HG02973 (cell line): ENCODE data around the gene SYPL1.
"Not testable (repeated sequence)": the region's sequence is repeated elsewhere in the genome, so short reads cannot be mapped to it uniquely, and the experiment has no call there.

Experiments used
- ATAC-seq: cut with Tn5 transposase; IDR thresholded peaks from one replicate; pipeline ENCODE4 v1.9.1; 2021; ENCODE audit warnings: moderate library complexity; ENCODE audit not compliant: unreplicated experiment

Gene SYPL1

DNA sequence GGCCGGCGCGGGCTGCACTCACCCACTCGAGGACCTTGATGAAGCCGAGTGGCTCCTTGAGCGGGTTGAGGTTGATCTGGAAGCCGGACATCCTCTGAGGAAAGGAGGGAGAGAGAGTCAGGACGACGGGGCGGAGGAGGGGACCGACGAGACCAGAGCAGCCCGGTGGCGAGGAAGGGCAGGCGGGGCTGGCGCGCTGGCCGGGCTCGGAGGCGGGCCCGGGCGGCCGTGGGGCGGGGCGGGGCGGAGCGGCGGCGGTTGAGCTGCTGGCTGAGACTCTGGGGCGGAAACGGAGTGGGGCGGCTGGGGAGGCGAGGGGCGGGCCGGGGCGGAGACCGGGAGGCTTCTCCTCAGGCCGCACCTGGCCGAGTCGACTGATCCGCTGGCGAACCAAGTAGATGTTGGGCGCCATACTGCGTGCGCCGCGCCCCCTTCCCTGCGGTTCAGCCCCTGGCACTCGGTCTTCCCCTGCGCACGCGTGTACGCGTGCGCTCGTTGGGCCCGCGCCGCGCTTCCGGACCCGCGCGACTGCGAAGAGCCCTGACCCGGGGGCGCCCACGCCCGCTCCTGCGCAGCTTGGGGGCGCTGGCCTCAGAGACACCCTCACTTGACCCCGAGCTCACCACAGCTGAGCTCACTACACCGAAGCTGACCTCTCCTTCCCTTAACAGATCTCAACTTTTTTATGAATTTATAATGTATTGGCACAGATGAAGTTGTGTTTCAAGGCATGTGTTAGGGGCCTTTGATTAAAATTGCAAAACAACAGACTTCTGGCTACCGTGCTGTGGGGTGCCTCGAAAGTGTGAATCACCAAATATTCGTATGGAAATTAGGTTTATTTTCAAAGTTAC is at the start of gene SYPL1:
SYPL1 (minus strand) TSS at position 195 of the 854 bp plus-strand sequence; CDS start at position 91, 104 bp downstream.
- ATAC-seq, result peak; percentile 77

DNA sequence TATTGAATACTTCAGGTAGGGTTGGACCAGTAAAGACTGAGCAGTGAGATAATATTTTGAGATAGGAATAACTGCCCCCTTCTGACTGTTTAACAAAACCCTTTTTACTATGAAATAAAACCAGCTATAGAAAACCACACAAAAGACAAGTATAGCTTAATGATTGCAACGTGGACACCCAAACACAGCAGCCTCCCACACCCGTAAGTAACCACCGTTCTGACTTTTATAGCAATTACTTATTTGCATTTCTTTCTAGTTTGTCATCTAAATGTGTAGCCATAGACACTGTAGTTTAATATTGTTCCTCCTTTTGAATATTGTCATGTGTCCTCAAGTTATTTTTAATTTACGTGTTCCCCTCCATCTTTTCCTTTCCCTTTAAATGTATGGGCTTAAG is 42.9 kb upstream of the SYPL1 start:
- no peak for ATAC-seq

DNA sequence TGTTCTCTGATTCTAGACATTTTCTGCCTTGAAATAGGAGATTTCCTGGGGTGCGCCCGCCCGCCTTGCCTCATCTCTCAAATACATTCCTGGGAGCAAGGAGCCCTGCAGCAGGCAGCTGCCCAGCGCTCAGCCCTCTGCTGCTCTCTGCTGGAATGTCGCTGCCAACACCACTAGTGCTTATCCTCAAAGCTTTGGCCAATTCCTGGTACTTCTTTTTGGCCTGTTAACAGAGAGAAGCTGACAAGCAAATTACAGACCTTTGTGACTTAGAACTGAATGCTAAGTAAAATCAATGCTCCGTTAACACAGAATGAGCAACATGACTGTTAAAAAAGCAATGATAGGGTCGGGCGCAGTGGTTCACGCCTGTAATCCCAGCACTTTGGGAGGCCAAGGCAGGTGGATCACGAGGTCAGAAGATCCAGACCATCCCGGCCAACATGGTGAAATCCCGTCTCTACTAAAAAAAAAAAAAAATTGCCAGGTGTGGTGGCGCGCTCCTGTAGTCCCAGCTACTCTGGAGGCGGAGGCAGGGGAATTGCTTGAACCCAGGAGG is 41.9 kb upstream of the SYPL1 start:
- ATAC-seq, result peak; percentile 54

DNA sequence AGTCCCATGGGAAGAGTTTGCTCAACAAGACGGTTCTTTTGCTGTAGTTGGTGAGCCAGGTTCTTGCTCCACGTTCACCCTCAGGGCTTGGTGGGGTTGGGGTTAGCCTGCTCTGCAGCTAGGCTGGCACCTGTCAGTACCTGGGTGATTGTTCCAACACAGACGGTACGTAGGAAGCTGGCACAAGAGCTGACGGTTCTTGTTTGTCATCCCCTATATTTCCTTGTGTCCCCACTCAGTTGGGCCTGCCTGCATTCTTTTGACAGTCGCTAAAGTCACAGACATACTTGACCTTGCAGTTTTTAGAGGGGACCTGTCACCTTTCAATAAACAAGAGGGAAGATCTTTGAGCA is 40.2 kb upstream of the SYPL1 start:
- no peak for ATAC-seq

GRCh38 chr7:106151459-106152312 is 39.6 kb upstream of the SYPL1 start:
- no peak for ATAC-seq

- ATAC-seq, result no peak
Measured at GRCh38 chr7:106143711-106144337, 31.7 kb upstream of the SYPL1 start.

DNA sequence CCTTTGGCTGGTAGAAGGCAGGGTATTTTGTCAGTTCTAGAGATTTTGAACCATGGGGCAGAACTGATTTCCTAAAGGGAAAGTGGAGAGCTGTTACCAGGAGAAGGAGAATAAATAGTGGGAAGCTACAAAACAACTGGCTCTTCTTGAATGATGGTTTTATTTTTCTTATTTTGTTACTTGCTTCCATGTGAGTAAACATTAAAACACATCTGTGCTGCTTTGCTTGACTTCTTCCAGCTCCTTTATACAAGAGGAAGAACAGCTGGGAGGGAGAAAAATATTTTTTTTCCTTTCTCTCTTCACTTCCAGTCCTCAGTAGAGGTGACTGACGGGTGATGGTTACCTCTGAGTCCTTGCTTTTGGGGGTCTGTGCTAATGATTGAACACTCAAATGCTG is 30.0 kb upstream of the SYPL1 start:
- no peak for ATAC-seq

GRCh38 chr7:106140406-106141173 is 28.5 kb upstream of the SYPL1 start:
- ATAC-seq, result no peak

GRCh38 chr7:106139265-106140251 is 27.4 kb upstream of the SYPL1 start:
- ATAC-seq, result no peak

DNA sequence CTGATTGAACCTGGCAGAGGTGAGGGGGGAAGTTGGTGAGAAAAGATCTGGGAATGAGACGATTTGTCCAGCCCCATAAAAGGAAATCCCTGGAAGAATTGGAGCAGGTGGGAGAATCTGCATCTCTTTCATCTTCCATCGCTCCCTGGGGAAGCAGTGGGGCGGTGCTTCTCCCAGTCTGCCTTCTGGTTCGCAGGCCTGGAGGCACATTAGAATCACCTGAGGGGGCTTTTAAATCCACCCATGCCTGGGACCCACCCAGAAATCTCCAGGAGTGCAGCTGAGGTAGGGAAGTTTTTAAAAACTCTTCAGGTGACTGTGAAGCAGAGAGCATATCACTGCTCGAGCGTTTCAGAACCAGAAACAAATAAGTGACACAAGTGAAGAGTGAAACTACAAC is 26.7 kb upstream of the SYPL1 start:
- ATAC-seq, result no peak

GRCh38 chr7:106138181-106138580 is 26.1 kb upstream of the SYPL1 start:
- ATAC-seq, result not testable (repeated sequence)

GRCh38 chr7:106134241-106134640 is 22.1 kb upstream of the SYPL1 start:
- no peak for ATAC-seq

DNA sequence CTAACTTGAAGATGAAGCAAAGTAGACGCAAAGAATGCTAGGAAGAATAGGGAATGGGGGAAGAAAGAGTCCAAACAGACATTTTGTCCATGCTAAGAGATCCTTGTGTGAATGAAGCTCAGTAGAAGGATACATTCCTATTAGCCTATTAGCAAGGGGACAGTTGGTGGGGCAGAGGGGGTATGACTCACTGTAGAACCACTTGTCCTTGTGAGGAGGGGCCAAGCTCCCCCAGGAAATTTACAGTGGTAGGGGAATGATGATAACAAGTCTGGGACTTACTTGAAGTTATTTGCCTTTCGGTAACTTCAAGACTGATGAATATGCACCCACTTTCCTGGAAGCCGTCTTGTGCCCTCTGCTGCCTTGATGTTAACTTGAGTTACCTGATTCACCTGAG is 17.2 kb upstream of the SYPL1 start:
- ATAC-seq, result no peak

DNA sequence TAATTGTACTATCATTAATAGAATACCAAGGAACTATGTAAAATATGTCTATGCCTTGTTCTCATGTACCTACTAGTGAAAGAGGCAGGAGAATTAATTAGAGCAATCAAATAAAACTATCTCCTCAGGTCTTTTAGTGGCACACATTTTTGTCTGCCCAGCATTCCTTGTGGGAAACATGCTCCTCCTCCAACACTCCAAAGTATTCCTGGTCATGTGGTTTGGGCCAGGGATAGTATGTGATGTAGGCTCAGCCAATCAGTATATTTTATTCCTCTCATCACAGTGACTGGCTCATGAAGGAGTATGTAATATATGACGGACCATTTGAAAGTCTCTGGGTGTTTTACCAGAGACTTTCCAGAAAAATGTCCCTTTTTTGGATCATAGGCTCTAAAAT is 16.7 kb upstream of the SYPL1 start:
- no peak for ATAC-seq

GRCh38 chr7:106127984-106128780 is 16.1 kb upstream of the SYPL1 start:
- no peak for ATAC-seq

- no peak for ATAC-seq
Measured at GRCh38 chr7:106126170-106126938, 14.2 kb upstream of the SYPL1 start.

- no peak for ATAC-seq
Measured at GRCh38 chr7:106125417-106125816, 13.3 kb upstream of the SYPL1 start.

GRCh38 chr7:106124186-106124585 is 12.1 kb upstream of the SYPL1 start:
- ATAC-seq, result no peak
